Breast epithelium (tissue), 3 donors: ENCODE results near the gene ATP2B3.

ENCODE experiments used
- CTCF ChIP-seq, 3 donors: fragments of 450-650 bp; IDR thresholded peaks; one replicate each; pipeline ENCODE4 v1.5.1; 2016 to 2017; ENCODE audit warnings: antibody characterized with exemption in 3 of 3, mild to moderate bottlenecking in 3 of 3, moderate library complexity in 3 of 3
- POLR2AphosphoS5 ChIP-seq, 3 donors: sonication (generic); formaldehyde crosslinking; IDR thresholded peaks; one replicate each; pipeline ENCODE4 v1.6.1; 2017; ENCODE audit warnings: antibody characterized with exemption in 3 of 3

GRCh38 chrX:153495362-153495751, 22.1 kb upstream of the ATP2B3 start:
- TF ChIP-seq POLR2AphosphoS5 (IDR thresholded peaks at IDR 0.05) (no peak), CTCF (IDR thresholded peaks at IDR 0.05) (peak in 2 of 3 donors; percentile 1 to 6)
